HepG2 (cell line): ENCODE results near the gene CHCHD6. TPM values are rescaled to one million over a fixed set of nuclear protein-coding genes. Genes with fewer than 3 reads are reported as not detected.

ENCODE experiments used
- ATAC-seq: fragments of 200-7000 bp; cut with Tn5 transposase; 3 replicates; pipeline ENCODE4 v1.9.1; 2020; ENCODE audit warnings: mild to moderate bottlenecking, moderate library complexity
- BruUV-seq: library from RNA; stranded (reverse); fragments of 400-500 nt; replicated peaks from 2 replicates; lab custom pipeline; 2021; lab: Mats Ljungman, UMichigan
- CTCF ChIA-PET: fragments of 300-600 bp; formaldehyde crosslinking; extraction: SDS; loops from one replicate; lab custom pipeline; 2021; ENCODE audit warnings: low total read pairs, inconsistent platforms, low intra/inter-chr PET ratio; lab: Yijun Ruan, JAX
- POLR2A ChIA-PET: fragments of 350-600 bp; sonication (Branson Sonifier 250); formaldehyde crosslinking; loops from one replicate; lab custom pipeline; 2020; ENCODE audit warnings: antibody characterized with exemption, inconsistent platforms; lab: Yijun Ruan, JAX
- DNase-seq: peaks from one replicate; pipeline ENCODE4 v3.0.0-alpha.2; 2015; ENCODE audit warnings: low spot score
- FAIRE-seq: peaks from 3 replicates; lab custom pipeline; 2011; peaks lifted over from hg19 to GRCh38; lab: Jason Lieb, UNC
- H2AFZ ChIP-seq: one replicate; pipeline ENCODE4 v1.6.1; 2011; ENCODE audit warnings: low read length, inconsistent platforms
- H3K27ac ChIP-seq: fragments of 300-600 bp; 3 replicates; pipeline ENCODE4 v1.8.0; 2011; ENCODE audit warnings: mixed run types, mild to moderate bottlenecking, mixed read lengths, low read length, inconsistent platforms; ENCODE audit not compliant: insufficient read depth; ENCODE audit errors: extremely low read length
- H3K27me3 ChIP-seq, 2 experiments: fragments of 200-600 bp in 1 of 2; 2 replicates in 1 of 2; 3 replicates in 1 of 2; pipeline versions ENCODE4 v1.6.0 to v1.8.0; 2011; ENCODE audit warnings: low read length in 2 of 2, mild to moderate bottlenecking in 2 of 2, moderate library complexity in 2 of 2, inconsistent platforms in 1 of 2; ENCODE audit not compliant: insufficient read depth in 2 of 2, control insufficient read depth in 1 of 2
- H3K36me3 ChIP-seq, 2 experiments: fragments of 200-600 bp in 1 of 2; replicated peaks in 1 of 2; 2 replicates in 1 of 2; 3 replicates in 1 of 2; pipeline versions ENCODE4 v1.5.1 to v1.8.0; 2011; ENCODE audit warnings: low read length in 2 of 2, inconsistent platforms in 1 of 2; ENCODE audit not compliant: insufficient read depth in 2 of 2, control insufficient read depth in 1 of 2
- H3K4me1 ChIP-seq: 2 replicates; pipeline ENCODE4 v1.5.1; 2012; ENCODE audit warnings: low read length, inconsistent platforms; ENCODE audit not compliant: insufficient read depth
- H3K4me2 ChIP-seq: 2 replicates; pipeline ENCODE4 v1.6.0; 2011; ENCODE audit warnings: low read depth, low read length, inconsistent platforms
- H3K4me3 ChIP-seq, 3 experiments: fragments of 200-600 bp in 1 of 3; sonication (generic), shearing (Covaris generic) in 1 of 3; replicated peaks in 1 of 3; 2 replicates each; pipeline ENCODE4 v1.5.1; 2011 to 2016; ENCODE audit warnings: low read length in 3 of 3, inconsistent platforms in 2 of 3, low read depth in 2 of 3, mild to moderate bottlenecking in 2 of 3, control low read depth in 1 of 3, mixed read lengths in 1 of 3; ENCODE audit not compliant: insufficient read depth in 1 of 3
- H3K79me2 ChIP-seq: one replicate; pipeline ENCODE4 v1.6.1; 2011; ENCODE audit warnings: low read length, inconsistent platforms; ENCODE audit not compliant: insufficient read depth
- H3K9ac ChIP-seq: 2 replicates; pipeline ENCODE4 v1.6.0; 2011; ENCODE audit warnings: mild to moderate bottlenecking, low read depth, low read length, inconsistent platforms; ENCODE audit not compliant: insufficient read depth
- H3K9me3 ChIP-seq: 2 replicates; pipeline ENCODE4 v1.5.1; 2012; ENCODE audit warnings: mild to moderate bottlenecking, low read length
- H4K20me1 ChIP-seq: 2 replicates; pipeline ENCODE4 v1.6.0; 2011; ENCODE audit warnings: inconsistent platforms, mild to moderate bottlenecking, low read length, moderate library complexity; ENCODE audit not compliant: insufficient read depth
- CBFB ChIP-seq: sonication (generic); formaldehyde crosslinking; IDR thresholded peaks from 2 replicates; pipeline ENCODE4 v1.4.0; 2020; ENCODE audit warnings: missing genetic modification reagents
- JUNB ChIP-seq: sonication (generic); formaldehyde crosslinking; IDR thresholded peaks from 2 replicates; pipeline ENCODE4 v1.8.0; 2022; ENCODE audit warnings: missing genetic modification reagents, mild to moderate bottlenecking, borderline replicate concordance
- SYNCRIP ChIP-seq: fragments of 200-400 bp; formaldehyde crosslinking; IDR thresholded peaks from 2 replicates; pipeline ENCODE4 v1.6.1; 2018; ENCODE audit warnings: mild to moderate bottlenecking, low read depth, low read length; ENCODE audit not compliant: insufficient read depth
- ZFP36L2 ChIP-seq: sonication (generic); formaldehyde crosslinking; IDR thresholded peaks from 2 replicates; pipeline ENCODE4 v1.4.0; 2020; ENCODE audit warnings: missing genetic modification reagents
- ZMYM4 ChIP-seq: sonication (generic); formaldehyde crosslinking; IDR thresholded peaks from 2 replicates; pipeline ENCODE4 v1.8.1; 2023; ENCODE audit warnings: mild to moderate bottlenecking, missing genetic modification reagents
- ZNF17 ChIP-seq: sonication (generic); formaldehyde crosslinking; IDR thresholded peaks from 2 replicates; pipeline ENCODE4 v1.5.0; 2020; ENCODE audit warnings: mild to moderate bottlenecking, missing genetic modification reagents
- ZNF317 ChIP-seq: sonication (generic); formaldehyde crosslinking; IDR thresholded peaks from 2 replicates; pipeline ENCODE4 v1.5.0; 2020; ENCODE audit warnings: mild to moderate bottlenecking, missing genetic modification reagents
- ZNF326 ChIP-seq: sonication (generic); formaldehyde crosslinking; IDR thresholded peaks from 2 replicates; pipeline ENCODE4 v1.4.0; 2020; ENCODE audit warnings: missing genetic modification reagents, borderline replicate concordance
- ZNF547 ChIP-seq: sonication (generic); formaldehyde crosslinking; IDR thresholded peaks from 2 replicates; pipeline ENCODE4 v1.5.1; 2020; ENCODE audit warnings: mild to moderate bottlenecking, missing genetic modification reagents
- ZNF7 ChIP-seq: IDR thresholded peaks from 2 replicates; pipeline ENCODE4 v1.6.1; 2016; ENCODE audit warnings: missing biosample characterization, missing genetic modification reagents
- ZNF775 ChIP-seq: sonication (generic); formaldehyde crosslinking; IDR thresholded peaks from 2 replicates; pipeline ENCODE4 v1.4.0; 2020; ENCODE audit warnings: missing genetic modification reagents, mild to moderate bottlenecking, moderate library complexity, borderline replicate concordance
- ZNF781 ChIP-seq: sonication (generic); formaldehyde crosslinking; IDR thresholded peaks from 2 replicates; pipeline ENCODE4 v1.5.1; 2020; ENCODE audit warnings: borderline replicate concordance, mild to moderate bottlenecking, missing genetic modification reagents; ENCODE audit errors: not compliant biosample characterization
- WGBS: methylation state at CpG from one replicate; pipeline ENCODE4 v1.1.6; 2017; ENCODE audit warnings: low lambda C conversion rate; 5-methylcytosine and 5-hydroxymethylcytosine counted together
- in situ Hi-C: cut with HindIII; loops from 2 replicates; pipeline ENCODE4 v1.10.0; 2017; ENCODE audit warnings: low pct_unique_long_range_greater_than_20kb; ENCODE audit not compliant: extremely low pct_ligation_motif_present
- intact Hi-C: fragments of 100-400 bp; cut with micrococcal nuclease; formaldehyde crosslinking; loops from one replicate; pipeline ENCODE4 v1.10.0; 2022; ENCODE audit not compliant: unreplicated experiment
- polyA plus RNA-seq, 8 experiments: library from polyadenylated mRNA; depleted of rRNA in 3 of 8; stranded (reverse) in 7 of 8; unstranded in 1 of 8; fragments of >200 nt; fragmentation: Illumina TruSeq in 4 of 8; extraction: Trizol in 4 of 8; gene quantifications; 2 replicates each; pipeline versions ENCODE4 v1.2.1 to v1.2.3, GENCODE V29; 2011 to 2016; ENCODE audit warnings: low read depth in 4 of 8, missing spikeins in 1 of 8, mixed read lengths in 1 of 8; ENCODE audit not compliant: insufficient read depth in 1 of 8
- total RNA-seq, 5 experiments: library from RNA; depleted of rRNA; stranded (reverse); fragments of >200 nt; fragmentation: Illumina TruSeq; extraction: Trizol; gene quantifications; 2 replicates each; pipeline ENCODE4 v1.2.3, GENCODE V29; 2016; ENCODE audit warnings: low read depth in 1 of 5
- TF ChIP-seq, protein P1 (sequence below): sonication (generic); formaldehyde crosslinking; IDR thresholded peaks from 2 replicates; pipeline ENCODE4 v1.5.1; 2020; ENCODE audit warnings: missing genetic modification reagents, mild to moderate bottlenecking, borderline replicate concordance
- TF ChIP-seq, protein P2 (sequence below): sonication (generic); formaldehyde crosslinking; IDR thresholded peaks from 2 replicates; pipeline ENCODE4 v1.5.1; 2020; ENCODE audit warnings: mild to moderate bottlenecking, missing genetic modification reagents, borderline replicate concordance
- TF ChIP-seq, protein P3 (sequence below): sonication (generic); formaldehyde crosslinking; IDR thresholded peaks from 2 replicates; pipeline ENCODE4 v1.4.0; 2020; ENCODE audit warnings: mild to moderate bottlenecking, missing genetic modification reagents
- TF ChIP-seq, protein P4 (sequence below): sonication (generic); formaldehyde crosslinking; IDR thresholded peaks from 2 replicates; pipeline ENCODE4 v1.4.0; 2020; ENCODE audit warnings: missing genetic modification reagents

Gene CHCHD6
- total and polyA plus RNA-seq, 2 of the 13 experiments (the other 11 are each of a cell fraction or from before 2014, with no cell fraction given): 20.3 to 20.8 TPM

DNA sequence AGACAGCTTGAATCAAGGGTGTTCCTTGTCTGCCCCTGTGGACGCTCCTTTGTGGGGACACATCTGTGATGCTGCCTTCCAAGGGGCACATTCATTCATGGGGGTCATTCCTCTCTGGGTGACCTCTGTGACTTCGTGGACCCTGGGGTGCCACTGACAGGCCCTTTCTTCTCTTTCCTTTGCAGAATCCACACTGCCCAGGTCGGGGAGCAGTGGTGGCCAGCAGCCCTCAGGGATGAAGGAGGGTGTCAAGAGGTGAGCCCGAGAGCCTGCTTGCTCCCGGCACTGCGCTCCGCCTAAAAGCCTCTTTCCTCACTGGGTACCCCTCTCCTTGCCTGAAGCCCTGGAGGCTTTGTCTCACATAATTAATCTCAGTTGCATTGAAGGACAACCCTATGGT, 26.3 kb downstream of the CHCHD6 start:
- FAIRE-seq: no peak

DNA sequence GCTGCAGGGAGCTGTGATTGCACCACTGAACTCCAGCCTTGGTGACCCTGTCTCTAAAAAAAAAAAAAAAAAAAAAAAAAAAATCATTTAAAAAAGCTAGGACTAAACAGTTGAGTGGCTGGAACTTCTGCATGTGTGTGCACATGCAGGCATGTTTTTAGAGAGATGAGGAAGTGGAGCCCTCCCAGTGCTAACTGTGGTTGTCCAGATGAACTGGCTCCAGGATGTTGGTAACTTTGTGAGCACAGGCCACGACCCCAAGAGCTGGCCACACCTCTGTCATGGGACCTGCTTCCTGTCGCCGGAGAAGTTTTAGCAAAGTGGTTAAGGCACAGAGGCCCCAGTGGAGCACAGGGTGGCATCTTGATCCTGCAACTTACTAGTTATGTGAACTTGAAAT, 27.0 kb downstream of the CHCHD6 start:
- Histone ChIP-seq H2AFZ (no peak overlapping the region), H3K4me3 (no peak overlapping the region), H3K27ac (no peak overlapping the region), H3K9ac (no peak overlapping the region), H3K79me2 (no peaks in the 10 kb centered on the region), H3K27me3 (no peaks in the 10 kb centered on the region), H3K36me3 (peaks cover 5 to 13% of the 10 kb centered on the region in 2 experiments), H4K20me1 (no peaks in the 10 kb centered on the region), H3K4me2 (no peak overlapping the region), H3K9me3 (no peaks in the 10 kb centered on the region), H3K4me1 (peaks cover 32% of the 10 kb centered on the region)
- ATAC-seq: no peak
- in situ Hi-C loops: no loop called here
- no TSS peak for BruUV-seq
- intact Hi-C loops: no loop called here
- 93% methylated on average over 3 of the region's 3 CpGs for WGBS
- CTCF ChIA-PET: no interaction called here
- FAIRE-seq: no peak
- POLR2A ChIA-PET: no interaction called here
- DNase-seq: no peak
- TF ChIP-seq, protein P1, sequence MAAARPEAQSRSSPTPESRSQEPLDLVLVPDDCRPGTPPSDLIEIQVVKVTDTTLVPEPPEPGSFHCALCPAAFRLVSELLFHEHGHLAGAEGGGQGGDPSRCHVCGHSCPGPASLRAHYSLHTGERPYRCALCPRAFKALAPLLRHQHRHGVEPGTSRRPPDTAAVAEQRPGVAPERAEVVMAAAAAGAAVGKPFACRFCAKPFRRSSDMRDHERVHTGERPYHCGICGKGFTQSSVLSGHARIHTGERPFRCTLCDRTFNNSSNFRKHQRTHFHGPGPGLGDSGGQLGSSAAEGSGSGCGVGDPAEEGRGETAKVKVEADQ (CRISPR knock-in tag): no peak
- TF ChIP-seq ZNF317 (CRISPR knock-in tag): no peak
- TF ChIP-seq ZNF7: no peak
- TF ChIP-seq CBFB (CRISPR knock-in tag): no peak
- TF ChIP-seq, protein P2, sequence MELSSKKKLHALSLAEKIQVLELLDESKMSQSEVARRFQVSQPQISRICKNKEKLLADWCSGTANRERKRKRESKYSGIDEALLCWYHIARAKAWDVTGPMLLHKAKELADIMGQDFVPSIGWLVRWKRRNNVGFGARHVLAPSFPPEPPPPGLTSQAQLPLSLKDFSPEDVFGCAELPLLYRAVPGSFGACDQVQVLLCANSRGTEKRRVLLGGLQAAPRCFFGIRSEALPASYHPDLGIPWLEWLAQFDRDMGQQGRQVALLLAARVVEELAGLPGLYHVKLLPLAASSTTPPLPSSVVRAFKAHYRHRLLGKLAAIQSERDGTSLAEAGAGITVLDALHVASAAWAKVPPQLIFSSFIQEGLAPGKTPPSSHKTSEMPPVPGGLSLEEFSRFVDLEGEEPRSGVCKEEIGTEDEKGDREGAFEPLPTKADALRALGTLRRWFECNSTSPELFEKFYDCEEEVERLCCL (CRISPR knock-in tag): no peak
- TF ChIP-seq, protein P3, sequence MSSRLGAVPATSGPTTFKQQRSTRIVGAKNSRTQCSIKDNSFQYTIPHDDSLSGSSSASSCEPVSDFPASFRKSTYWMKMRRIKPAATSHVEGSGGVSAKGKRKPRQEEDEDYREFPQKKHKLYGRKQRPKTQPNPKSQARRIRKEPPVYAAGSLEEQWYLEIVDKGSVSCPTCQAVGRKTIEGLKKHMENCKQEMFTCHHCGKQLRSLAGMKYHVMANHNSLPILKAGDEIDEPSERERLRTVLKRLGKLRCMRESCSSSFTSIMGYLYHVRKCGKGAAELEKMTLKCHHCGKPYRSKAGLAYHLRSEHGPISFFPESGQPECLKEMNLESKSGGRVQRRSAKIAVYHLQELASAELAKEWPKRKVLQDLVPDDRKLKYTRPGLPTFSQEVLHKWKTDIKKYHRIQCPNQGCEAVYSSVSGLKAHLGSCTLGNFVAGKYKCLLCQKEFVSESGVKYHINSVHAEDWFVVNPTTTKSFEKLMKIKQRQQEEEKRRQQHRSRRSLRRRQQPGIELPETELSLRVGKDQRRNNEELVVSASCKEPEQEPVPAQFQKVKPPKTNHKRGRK: no peak
- TF ChIP-seq ZNF17 (CRISPR knock-in tag): no peak
- TF ChIP-seq ZNF326: no peak
- TF ChIP-seq ZNF547 (CRISPR knock-in tag): no peak

More for the DNA sequence above, 26.3 kb downstream of the CHCHD6 start:
- no peak overlapping the region for H3K9ac ChIP-seq
- H3K27ac ChIP-seq: no peak overlapping the region
- H3K9me3 ChIP-seq: no peaks in the 10 kb centered on the region
- H3K4me3 ChIP-seq: no peak overlapping the region
- no peaks in the 10 kb centered on the region for H3K27me3 ChIP-seq
- DNase-seq (no peak), ATAC-seq (no peak)
- H2AFZ ChIP-seq: no peak overlapping the region
- WGBS: 100% methylated on average over 5 of the region's 7 CpGs
- peaks cover 25% of the 10 kb centered on the region for H3K4me1 ChIP-seq
- TF ChIP-seq, protein P4, sequence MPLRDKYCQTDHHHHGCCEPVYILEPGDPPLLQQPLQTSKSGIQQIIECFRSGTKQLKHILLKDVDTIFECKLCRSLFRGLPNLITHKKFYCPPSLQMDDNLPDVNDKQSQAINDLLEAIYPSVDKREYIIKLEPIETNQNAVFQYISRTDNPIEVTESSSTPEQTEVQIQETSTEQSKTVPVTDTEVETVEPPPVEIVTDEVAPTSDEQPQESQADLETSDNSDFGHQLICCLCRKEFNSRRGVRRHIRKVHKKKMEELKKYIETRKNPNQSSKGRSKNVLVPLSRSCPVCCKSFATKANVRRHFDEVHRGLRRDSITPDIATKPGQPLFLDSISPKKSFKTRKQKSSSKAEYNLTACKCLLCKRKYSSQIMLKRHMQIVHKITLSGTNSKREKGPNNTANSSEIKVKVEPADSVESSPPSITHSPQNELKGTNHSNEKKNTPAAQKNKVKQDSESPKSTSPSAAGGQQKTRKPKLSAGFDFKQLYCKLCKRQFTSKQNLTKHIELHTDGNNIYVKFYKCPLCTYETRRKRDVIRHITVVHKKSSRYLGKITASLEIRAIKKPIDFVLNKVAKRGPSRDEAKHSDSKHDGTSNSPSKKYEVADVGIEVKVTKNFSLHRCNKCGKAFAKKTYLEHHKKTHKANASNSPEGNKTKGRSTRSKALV: no peak
- TF ChIP-seq ZNF775 (no peak), SYNCRIP (no peak), ZFP36L2 (CRISPR knock-in tag) (no peak), JUNB (no peak), ZNF781 (no peak), ZMYM4 (CRISPR knock-in tag) (no peak)
- H3K36me3 ChIP-seq: peaks cover 5 to 13% of the 10 kb centered on the region in 2 experiments
- no peak overlapping the region for H3K4me2 ChIP-seq
- no TSS peak for BruUV-seq
- ChIA-PET CTCF (no interaction called here), POLR2A (no interaction called here)
- no peaks in the 10 kb centered on the region for H3K79me2 ChIP-seq
- H4K20me1 ChIP-seq: no peaks in the 10 kb centered on the region
- intact Hi-C loops (no loop called here), in situ Hi-C loops (no loop called here)
